HG03060 (cell line): ENCODE data around the gene CCDC172.
"Not testable (repeated sequence)": the region's sequence is repeated elsewhere in the genome, so short reads cannot be mapped to it uniquely, and the experiment has no call there.

Experiments
- ATAC-seq: cut with Tn5 transposase; IDR thresholded peaks from one replicate; pipeline ENCODE4 v1.9.1; 2021; ENCODE audit warnings: low read depth, moderate number of reproducible peaks; ENCODE audit not compliant: unreplicated experiment

Gene CCDC172

DNA sequence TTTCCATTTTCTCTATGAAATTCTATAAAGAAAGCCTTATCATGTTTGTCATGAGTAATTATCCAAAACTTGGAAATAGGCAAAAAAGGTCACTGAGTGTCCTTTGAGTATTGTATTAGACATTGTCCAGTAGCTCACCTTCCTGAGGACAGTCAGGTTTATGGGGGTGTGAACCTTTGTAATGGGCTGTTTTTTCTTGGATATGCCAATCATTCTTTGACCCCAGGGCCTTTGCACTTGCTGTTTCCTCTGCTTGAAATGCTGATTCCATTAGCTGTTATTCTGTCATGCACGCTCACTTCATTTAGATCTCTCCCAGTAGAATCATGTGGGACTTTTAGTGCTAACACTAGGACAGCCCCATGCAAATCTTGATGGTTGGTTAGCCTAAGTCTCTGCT is 4.9 kb downstream of the CCDC172 start:
- ATAC-seq, result no peak

DNA sequence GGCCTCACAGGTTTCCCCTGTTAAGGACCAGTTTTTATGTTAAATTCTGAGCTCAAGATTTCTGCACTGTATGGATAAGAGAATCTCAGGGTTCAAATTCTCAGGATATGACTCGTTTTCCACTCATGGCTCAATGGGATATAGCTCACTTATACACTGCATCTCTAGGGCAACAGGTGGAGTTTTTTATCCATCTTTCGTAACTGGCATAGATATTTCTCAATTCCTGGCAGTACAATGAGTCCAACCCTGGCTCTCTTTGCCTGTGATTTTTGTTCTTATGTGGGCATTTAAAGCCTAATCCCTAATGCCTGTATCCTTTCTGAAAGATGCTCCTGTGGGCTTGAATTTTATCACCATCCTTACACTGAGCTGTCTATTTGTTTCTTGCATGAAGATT is 7.6 kb downstream of the CCDC172 start:
- ATAC-seq, result no peak

DNA sequence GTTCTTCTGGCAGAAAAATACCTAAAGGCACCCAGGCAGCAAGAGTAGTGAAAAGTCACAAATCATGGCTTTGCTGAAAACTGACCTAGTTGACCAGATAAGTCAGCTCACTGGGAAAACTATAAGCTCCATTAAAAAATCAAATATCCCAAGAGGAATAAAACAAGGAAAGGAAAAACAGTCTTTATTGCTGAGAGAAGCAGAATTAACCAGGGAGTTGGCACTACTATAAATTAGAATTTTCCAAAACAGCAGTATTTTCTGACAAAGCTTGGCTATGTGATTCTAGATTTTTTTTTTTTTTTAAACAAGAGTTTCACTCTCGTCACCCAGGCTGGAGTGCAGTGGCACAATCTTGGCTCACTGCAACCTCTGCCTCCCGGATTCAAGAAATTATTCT is 12.6 kb downstream of the CCDC172 start:
- ATAC-seq, result no peak

DNA sequence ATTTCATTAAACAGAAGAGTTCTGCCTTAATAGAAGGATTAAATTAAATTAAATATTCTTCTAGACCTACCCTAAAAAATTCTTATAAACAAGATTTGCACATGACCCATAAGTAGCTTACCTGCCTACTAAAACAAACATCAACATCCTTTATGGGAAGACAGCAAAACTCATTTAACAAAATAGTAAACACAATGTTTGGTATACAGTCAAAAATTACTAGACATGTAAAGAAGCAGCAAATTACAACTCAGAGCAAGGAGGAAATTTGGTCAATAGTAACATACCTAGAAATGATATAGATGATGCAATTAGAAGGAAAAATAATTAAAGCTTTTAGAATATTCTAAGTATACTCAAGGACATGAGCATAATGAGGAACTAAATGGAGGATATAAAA is 27.9 kb downstream of the CCDC172 start:
- ATAC-seq, result no peak

DNA sequence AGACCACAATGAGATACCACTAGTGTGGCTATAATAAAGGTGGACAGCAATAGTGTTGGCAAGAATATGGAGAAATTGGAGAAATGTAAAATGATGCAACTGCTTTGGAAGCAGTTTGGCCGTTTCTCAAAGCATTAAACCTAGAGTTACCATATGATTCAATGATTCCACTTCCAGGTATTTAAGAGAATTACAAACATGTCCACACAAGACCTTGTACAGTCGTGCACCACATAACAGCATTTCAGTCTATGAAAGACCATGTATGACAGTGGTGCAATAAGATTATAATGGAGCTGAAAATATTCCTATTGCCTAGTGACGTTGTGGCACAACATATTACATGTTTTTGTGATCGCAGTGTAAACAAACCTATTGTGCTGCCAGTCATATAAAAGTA is 29.6 kb downstream of the CCDC172 start:
- no peak for ATAC-seq

DNA sequence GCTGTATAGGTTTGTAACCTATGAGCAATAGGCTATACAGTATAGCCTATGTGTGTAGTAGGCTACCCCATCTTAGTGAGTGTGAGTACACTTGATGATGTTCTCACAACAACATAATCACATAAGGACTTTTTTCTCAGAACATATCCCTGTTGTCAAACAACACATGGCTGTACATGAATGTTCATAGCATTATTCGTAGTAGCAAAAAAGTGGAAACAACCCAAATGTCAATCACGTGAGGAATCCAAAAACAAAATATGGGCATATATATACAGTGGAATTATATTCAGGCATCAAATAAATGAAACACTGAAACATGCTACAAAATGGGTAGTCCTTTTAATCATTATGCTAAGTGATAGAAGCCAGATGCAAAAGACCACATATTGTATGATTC is 31.1 kb downstream of the CCDC172 start:
- no peak for ATAC-seq

DNA sequence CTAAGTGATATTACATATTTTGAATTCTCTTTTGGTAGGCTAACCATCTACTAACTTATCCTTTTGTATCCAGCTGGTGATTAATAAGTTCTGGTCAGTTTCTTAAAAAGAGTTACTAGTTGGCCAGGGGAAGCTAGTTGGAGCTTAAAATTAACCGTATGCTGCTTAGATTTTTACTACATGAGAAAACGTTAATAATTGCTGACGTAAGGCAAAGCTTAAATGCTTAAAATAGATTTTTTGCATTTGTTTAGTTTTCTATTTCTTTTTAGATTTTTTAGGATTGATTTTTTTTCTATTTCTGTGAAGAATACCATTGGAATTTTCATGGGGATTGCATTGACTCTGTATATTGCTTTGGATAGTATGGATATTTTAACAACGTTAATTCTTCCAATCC is 32.6 kb downstream of the CCDC172 start:
- ATAC-seq, result no peak

DNA sequence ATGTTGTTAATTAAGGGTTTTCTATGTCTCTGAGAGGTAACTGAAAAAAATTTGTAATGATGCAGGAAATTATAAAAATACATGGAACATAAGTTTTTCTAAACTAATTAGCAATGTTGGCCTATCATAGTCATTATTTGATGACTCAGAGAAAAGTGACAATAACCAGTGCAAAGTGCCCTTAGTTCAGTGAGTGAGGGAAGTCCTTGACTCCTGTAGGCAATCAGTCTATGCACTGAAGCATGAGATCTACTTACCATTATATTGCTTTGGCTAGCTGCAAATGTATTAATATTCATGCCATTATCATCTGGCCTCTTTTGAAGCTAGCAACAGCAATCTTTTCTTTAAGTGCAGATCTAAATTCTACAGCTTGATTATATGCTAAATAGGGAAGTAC is 40.6 kb downstream of the CCDC172 start:
- no peak for ATAC-seq

DNA sequence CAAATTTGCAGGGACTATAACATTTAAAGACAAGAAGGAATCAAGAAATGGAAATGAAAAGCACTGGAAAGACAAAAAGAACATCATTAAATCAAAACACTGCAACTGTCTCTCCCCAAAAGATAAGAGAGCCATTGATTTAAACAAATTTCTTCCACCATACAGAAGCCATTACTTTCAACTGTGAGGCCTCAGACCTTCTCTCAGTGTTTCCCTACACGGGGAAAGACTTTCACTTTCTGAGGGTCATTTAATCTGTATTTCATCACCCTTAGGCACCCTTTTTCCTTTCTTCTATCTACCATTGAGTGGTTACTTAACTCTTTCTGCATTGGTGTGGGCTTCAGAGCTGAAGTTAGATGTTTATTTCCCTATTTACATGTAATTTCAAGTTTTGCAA is 47.5 kb downstream of the CCDC172 start:
- no peak for ATAC-seq

DNA sequence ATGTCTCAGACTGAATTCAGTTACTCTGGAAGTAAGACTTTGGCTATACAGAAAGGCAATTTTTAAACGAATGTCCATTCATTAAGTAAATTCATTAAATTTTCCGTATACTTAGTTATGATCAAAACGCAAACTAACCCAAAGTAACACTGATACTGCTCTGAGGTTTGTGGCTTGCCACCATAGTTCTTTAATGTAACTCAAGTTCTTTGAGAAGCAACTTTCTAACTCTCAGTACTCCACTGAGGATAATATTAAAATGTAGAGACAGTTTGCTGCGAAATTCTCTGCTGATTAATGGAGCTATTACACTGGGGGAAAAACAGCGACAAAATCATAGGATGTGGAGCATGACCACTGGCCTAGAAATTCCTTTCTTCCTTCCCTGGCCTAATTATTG is 58.0 kb downstream of the CCDC172 start:
- ATAC-seq, result no peak

DNA sequence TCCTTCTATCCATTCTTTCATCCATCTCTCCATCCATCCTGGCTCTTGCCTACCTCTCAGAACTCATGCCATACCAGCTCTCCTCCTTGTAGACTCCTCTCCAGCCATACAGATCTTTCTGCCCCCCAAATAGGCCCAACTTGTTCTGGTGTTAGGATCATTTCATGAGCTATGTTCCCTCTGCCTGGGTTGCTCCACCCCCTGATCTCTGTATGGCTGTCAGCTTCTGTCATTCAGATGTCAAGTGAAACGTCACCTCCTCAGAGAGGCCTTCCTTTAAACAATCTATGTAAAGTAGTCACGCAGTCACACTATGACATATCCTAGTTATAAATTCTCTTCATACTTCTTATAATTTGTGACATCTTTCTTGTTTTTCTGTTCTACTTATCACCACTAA is 61.1 kb downstream of the CCDC172 start:
- ATAC-seq, result no peak

DNA sequence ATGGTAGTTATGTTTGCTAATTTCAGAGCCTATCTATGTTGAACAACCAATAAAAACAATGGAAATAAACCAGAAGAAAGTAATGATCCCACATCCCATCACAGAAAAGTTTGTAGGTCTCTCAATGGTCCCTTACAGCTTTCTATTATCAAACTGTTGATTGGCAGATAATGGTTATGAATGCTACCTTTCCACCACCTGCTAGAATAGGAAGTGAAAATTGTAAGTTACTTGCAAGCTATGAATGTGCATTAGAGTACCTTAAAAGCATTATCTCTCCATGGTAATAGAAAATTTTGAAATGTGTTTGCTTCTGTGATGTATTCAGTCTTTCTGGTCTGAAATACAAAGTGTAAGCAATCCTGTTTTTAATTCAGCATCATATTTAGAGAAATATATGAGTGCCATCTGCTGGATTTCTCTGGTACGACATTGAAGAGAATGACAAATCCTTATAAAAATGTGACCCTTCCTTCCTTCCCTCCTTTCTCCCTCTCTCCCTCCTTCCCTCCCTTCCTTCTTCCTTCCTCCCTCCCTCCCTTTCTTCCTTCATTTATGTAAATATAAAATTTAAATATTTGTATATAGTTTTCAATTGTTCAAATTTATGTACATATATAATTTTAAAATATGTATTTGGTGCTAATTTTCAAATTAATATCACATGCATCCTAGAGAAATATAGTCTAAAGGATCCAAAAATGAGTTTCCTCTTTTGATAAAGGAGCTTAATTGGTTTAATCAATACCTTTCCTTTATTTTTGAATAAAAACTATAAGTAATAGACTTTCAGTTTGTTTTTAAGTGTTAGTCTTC is 62.0 kb downstream of the CCDC172 start:
- ATAC-seq, result no peak

DNA sequence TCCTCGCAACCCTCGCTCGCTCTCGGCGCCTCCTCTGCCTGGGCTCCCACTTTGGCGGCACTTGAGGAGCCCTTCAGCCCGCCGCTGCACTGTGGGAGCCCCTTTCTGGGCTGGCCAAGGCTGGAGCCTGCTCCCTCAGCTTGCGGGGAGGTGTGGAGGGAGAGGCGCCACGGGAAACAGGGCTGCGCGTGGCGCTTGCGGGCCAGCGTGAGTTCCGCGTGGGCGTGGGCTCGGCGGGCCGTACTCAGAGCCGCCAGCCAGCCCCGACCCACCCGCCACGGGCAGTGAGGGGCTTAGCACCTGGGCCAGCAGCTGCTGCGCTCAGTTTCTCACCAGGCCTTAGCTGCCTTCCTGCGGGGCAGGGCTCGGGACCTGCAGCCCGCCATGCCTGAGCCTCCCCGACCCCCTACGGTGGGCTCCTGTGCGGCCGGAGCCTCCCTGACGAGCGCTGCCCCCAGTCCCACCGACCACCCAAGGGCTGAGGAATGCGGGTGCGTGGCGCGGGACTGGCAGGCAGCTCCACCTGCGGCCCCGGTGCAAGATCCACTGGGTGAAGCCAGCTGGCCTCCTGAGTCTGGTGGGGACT is 69.1 kb downstream of the CCDC172 start:
- ATAC-seq, result not testable (repeated sequence)

DNA sequence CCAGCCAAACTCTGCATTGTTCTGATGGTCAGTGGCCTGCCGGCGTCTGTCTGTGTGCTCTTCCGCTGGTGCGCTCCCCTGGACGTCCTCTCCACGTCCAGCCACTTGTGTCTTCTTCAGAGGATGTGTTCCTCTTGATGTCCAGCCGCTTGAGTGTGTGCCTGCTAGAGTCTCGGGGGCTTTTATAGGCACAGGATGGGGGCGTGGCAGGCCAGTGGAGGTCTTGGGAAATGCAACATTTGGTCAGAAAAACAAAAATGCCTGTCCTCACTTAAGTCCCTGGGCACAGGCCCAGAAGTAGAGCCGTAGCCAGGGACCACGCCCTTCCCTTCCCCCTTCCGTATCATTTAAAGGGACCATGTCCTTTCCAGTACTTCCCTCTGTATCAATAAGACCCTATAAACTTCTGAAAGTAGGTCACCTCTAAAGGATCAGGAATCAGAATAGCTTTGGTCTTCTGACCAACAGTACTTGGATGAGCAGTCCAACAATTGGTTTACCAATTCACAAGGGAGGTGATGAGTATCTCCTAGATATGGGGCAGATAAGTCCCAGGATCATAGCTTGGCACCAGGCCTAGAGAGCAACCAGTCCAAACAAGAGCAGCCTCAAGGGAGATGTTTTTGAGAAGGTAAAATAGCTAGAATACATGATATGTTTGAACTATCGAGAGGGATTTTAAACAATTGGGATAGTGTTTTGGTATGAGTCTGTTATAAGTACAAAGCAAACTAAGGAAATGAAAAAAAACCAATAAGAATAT is 71.2 kb downstream of the CCDC172 start:
- ATAC-seq, result no peak

DNA sequence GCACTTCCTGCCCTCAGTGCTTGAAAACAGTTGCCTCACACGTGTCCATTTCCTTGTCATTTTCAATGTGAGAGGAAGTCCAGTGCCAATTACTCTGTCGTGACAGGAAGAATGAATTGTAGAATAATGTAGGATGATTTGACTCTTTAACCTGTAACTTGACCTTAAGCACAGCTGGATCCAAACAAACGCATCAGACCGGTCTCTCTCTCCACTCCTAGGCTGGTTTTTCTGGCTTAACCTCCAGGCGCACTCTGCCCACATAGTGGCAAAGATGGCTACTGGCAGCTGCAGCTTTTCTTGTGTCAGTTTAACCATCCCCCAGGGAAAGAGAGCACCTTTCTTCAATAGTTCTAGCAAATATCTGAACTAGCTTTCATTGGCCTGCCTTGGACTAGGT is 74.0 kb downstream of the CCDC172 start:
- no peak for ATAC-seq

DNA sequence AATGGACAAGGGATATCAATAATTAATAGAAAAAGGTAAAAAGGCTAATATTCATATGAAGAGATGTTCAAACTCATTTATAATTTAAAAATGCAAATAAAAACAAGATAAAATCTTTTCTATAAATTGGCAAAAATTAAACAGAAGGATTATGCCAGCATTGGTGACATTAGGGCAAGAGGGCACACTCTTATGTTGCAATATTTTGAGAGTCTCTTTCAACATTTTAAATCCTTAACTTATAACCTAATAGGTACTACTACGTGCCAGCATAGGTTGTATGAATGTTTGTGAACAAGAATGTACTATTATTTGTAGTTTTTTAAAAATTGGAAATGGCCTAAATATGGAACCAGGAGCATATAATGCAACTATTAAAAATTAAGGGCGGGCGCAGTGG is 78.6 kb downstream of the CCDC172 start:
- no peak for ATAC-seq

DNA sequence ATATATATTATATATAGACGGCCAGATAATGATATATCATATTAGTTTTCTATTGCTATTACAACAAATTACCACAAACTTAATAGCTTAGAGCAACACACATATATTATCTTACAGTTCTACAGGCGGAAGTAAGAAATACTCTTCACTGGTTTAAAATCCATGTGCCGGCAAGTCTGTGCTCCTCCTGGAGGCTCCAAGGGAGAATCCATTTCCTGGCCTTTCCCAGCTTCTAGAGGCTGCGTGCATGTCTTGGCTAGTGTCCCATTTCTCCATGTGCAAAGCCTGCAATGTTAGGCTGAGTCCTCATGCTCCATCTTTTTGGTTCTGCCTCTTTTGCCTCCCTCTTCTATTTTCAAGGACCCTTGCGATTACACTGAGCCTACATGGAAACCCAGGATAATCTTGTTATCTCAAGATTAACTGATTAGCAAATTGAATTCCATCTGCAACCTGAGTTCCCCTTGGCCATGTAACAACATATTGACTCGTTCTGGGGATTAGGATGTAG is 79.5 kb downstream of the CCDC172 start:
- no peak for ATAC-seq

DNA sequence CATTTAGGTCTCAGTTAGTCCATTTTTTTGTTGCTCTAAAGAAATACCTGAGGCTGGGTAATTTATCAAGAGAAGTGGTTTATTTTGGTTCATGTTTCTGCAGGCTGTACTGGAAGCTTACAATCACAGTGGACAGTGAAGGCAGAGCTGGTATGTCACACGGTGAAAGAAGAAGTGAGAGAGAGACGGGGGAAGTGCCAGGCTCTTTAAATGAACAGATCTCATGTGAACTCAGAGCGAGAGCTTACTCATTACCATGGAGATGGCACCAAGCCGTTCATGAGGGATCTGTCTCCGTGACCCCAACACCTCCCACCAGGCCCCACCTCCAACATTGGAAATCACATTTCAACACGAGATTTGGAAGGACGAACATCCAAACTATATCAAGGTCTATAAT is 84.5 kb downstream of the CCDC172 start:
- peak; percentile 92 for ATAC-seq

DNA sequence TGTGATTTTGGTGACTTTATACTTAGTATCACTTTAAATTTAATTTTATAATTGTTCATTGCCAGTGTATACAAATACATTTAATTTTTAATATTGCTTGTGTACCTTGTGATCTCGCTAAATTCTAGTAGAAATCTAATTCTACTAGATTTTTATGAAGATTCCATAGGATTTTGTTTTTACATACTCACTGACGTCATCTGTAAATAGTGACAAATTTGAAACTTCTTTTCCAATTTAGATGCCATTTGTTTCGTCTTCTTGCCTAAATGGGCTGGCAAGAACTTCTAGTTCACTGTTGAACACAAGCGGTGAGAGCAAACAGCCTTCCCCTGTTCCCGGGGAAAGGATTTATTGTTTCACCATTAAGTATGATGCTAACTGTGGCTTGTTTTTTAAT is 86.1 kb downstream of the CCDC172 start:
- ATAC-seq, result no peak

DNA sequence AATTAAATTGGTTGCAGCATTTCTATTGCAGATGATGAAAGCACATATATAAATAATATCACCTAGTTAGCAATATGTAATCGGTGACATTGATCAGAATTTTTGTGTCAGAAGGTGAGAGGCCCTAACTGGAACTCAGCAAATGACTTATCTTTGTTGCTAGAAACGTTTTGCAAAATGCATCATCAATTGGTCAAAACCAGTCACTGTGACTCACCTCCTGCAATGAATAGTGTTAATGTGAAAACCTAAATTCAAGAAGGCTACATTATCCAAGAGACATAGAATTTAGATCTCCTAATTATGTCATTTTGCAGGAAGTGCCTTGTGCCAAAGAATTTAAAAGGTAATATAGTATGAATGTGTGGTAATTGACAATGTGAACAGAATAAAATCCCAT is 93.6 kb downstream of the CCDC172 start:
- no peak for ATAC-seq

DNA sequence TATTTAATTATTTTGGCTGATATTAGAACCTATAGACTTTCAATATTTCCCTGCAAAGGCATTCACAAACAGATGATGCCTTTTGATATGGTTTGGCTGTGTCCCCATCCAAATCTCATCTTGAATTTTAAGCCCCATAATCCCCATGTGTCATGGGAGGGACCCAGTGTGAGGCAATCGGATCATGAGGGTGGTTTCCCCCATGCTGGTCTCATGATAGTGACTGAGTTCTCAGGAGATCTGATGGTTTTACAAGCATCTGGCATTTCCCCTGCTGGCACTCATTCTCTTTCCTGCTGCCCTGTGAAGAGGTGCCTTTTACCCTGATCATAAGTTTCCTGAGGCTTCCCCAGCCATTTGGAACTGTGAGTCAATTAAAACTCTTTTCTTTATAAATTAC is 94.1 kb downstream of the CCDC172 start:
- ATAC-seq, result no peak

DNA sequence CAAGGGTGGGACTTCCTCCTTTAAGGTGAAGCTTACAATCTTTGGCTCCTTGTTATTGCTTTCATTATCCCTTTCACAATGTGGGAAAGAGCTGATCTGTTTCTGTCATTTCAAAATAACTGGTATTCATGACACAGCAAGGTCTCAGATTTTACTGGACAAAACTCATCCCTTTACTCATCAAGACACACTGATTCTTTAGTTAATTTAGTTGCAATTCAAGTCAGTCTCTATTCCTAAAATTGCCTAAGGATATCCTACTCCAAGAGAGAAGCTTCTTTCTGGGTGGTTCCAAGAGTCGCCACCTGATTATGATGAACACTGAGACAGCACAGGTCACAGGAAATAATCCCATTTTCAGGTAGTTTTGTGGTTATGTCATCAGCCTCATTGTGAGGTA is 97.6 kb downstream of the CCDC172 start:
- no peak for ATAC-seq
